ENCODE results near the gene CERS2. TPM values are rescaled to one million over a fixed set of nuclear protein-coding genes. Genes with fewer than 3 reads are reported as not detected.

The CERS2 gene
- total RNA-seq, 2 donors from 2014 or later, result 170 to 211 TPM

DNA sequence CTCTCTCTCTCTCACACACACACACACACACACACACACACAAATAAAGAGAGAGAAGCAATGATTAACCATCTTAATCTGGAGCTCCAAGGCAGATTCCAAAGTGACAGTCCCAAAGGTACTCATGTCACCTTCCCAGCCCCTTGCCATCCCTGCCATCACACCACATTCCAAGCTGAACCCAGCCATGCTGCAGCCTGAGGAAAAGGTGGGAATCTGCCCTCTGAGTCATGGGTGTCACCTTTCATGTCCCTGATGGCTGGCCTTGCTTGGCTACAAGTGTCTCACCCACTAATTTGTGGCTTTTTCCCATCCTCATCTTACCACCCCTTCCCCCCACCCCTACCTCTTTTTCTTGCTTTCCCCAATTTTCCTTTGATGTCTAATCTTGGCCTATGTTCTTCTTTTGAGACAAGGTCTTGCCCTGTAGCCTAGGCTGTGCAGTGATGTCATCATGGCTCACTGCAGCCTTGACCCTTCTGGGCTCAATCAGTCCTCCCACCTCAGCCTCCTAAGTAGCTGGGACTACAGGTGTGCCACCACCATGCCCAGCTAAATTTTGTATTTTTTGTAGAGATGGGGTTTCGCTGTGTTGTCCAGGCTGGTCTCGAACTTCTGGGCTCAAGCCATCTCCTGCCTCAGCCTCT lies 10.7 kb upstream of the CERS2 start:
- DNase-seq (ENCODE audit: low spot score), result no peak

DNA sequence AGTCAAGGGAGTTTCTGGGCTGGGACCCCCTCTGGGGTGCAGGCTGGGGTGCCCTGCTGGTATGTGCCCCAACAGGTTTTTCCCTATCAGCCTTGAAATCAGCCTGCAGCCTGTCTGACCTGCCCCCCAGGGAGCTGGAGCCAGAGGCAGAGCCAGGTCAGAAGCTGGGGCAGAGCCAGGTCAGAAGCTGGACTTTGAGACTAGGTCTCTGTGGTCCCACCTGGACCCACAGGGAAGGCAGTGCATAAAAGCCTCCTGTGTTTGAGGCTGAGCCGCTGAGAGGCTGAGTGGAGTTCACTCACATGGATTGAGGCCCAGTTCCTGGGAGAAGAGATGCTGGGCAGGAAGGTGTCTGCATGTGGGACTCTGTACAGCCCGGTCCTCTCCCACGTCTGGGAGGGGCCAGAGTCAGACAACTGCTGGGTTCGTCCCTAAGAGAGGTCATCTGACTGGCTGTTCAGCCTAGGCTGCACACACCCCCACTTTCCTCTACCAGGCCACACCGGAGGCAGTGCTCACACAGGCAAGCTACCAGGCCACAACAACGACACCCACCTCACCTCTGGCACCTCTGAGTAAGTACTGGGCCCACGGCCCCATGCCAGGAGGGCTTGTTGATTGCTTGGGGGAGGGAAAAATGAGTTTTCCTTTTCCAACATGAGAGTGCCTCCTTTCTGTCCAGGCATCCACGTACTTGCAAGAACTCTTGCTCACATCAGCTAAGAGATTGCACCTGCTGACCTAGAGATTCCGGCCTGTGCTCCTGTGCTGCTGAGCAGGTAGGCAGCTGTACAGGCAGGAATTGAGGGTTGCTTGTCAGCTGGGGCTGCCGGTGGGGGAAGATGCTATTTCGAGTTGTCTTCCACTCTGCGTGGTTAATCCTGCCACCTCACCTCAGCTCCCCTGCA lies 7.4 kb upstream of the CERS2 start, which contains the start of gene ANXA9:
TSS of gene ANXA9 (plus strand) at position 488 of the 908 bp plus-strand sequence. CDS start 814 bp downstream, outside the sequence.
- Mint-ChIP-seq H3K27ac (no peak within 1 kb of the TSS), H3K27me3 (no peaks in the 10 kb centered on the region), H3K36me3 (no peaks in the 10 kb centered on the region), H3K4me3 (no peak within 1 kb of the TSS), H3K9me3 (no peaks in the 10 kb centered on the region), H3K4me1 (ENCODE audit: low read depth in 2 of 2) (peaks cover 7 to 19% of the 10 kb centered on the region in 2 donors)
- ATAC-seq, result no peak
- DNase-seq (ENCODE audit: low spot score), result no peak

More for the DNA sequence above, 10.7 kb upstream of the CERS2 start:
- no peak overlapping the region for H3K4me3 Mint-ChIP-seq
- H3K4me1 Mint-ChIP-seq (ENCODE audit: low read depth in 2 of 2), result no peaks in the 10 kb centered on the region
- ATAC-seq, result no peak
- no peaks in the 10 kb centered on the region for H3K36me3 Mint-ChIP-seq
- H3K27me3 Mint-ChIP-seq, result no peaks in the 10 kb centered on the region
- H3K27ac Mint-ChIP-seq, result no peak overlapping the region
- H3K9me3 Mint-ChIP-seq, result no peaks in the 10 kb centered on the region

DNA sequence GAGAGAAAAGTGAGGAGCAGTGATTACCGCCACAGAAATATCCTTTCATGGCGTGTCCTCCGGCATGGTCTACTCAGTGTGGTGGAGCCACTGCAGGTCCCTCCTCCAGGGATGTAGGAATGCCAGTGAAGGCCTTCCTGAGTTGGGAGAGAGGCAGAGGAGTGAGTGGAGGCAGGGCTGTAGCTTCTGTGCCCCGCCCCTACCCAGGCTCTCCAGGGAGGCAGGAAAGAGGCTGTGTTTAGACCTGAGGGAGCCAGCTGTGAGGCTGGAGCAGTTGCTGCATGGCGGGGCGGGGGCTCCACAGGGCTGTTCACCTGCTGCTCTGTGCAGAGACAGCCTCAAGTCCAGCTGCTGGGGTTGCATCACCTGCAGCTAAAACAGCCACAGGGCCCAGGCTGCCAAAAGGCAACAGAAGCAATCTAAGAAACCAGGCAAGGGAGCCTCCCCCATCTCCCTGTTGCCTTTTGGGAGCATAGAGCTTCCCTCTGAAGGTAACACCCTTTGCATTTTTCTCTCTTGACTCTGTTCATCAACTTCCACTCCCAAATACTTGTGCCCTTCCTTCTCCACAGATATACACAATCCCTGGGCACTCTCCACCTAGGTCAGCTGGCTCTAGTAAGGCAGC lies 6.7 kb upstream of the CERS2 start:
- H3K27me3 Mint-ChIP-seq, result no peaks in the 10 kb centered on the region
- no peaks in the 10 kb centered on the region for H3K9me3 Mint-ChIP-seq
- H3K27ac Mint-ChIP-seq, result no peak overlapping the region
- no peaks in the 10 kb centered on the region for H3K36me3 Mint-ChIP-seq
- DNase-seq (ENCODE audit: low spot score), result no peak
- no peak overlapping the region for H3K4me3 Mint-ChIP-seq
- H3K4me1 Mint-ChIP-seq (ENCODE audit: low read depth in 2 of 2), result peaks cover 14 to 26% of the 10 kb centered on the region in 2 donors
- no peak for ATAC-seq

DNA sequence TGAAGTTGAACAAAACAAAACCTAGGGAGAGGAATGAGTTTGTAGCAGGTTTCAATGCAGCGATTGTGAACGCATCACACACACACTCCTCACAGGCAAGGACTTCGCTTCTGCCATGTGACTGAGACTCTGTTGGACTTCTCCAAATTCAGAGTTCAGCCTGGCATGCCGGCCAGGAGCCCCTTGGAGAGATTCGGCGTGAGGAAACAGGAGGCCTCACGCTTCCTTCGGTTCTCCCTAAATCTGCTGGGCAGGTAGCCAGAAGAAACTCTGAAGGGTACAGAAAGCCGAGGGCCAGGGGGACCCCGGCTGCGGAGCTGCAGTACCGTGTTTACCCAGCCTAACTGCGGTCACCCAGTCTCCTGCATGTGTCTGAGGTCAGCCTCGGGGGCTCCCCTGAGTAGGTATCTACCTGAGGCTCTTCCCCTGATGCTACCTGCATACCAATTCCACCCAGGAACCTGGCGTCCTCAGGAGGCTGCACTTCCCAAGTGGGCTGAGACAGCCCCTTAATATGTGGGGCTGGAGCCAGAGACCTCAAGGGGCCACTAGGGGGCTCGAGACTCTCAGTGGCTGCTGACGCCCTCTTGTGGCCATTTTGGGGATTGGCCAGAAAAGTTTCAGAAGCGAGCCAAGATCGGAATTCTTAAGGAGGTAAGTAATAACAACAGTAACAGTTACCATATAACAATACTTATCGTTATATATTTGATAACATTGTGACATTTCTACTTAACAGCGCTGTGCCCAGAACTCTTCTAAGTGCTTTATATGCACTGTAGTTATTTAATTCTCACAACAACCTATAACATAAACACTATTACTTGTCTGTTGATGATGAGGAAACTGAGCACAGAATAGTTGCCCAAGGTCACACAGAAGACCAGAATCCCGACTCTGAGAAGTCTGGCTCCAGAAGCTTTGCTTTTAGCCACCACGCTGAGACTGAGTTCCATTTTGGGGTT lies 4.7 kb upstream of the CERS2 start:
- ATAC-seq, result peak; percentile 65 to 78
- peak; percentile 89 for DNase-seq (ENCODE audit: low spot score)
- Mint-ChIP-seq H3K9me3 (no peaks in the 10 kb centered on the region), H3K4me1 (ENCODE audit: low read depth in 2 of 2) (peaks cover 18 to 29% of the 10 kb centered on the region in 2 donors), H3K27ac (peak overlapping the region in 1 of 2 donors; percentile 41), H3K27me3 (no peaks in the 10 kb centered on the region), H3K4me3 (peak overlapping the region; percentile 30), H3K36me3 (no peaks in the 10 kb centered on the region)

DNA sequence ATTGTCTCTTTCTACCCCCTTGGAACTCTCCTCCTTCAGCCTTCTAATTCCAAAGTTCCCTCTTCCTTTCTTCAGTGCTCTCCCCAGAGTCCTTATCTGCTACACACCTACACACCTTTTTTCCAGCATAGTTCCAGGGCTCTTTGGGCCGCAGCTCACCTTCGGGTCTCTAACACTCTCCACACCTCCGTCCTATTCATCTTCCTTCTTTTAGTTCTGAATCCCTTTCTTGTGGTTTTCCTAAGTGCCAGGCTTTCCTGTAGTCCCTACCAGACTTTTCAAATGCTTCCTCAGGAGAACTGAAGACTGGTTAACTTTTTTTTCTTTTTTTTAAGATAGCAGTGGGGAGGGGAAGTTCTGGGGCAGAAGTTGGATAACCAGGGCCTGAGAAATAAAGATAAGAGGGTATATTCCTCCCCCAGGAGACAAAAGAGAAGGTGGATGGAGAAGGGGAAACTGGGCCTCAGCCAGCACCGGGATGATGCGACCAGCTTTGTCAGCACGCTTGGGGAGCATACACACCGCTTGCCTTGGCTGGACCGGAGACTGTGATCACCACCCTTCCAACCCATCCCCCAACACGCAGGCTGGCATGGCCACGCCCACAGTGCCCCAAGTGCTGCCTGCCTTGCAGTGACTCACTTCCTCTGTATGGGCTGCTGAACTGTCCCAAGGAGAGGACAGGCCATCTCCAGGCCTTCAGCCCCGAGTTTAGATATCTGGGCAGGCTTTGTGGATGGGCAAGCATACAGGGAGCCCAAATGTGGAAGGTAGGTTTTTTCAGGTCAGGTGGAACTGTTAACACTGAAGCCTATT lies 2.5 kb upstream of the CERS2 start:
- Mint-ChIP-seq H3K27ac (peak overlapping the region; percentile 79 to 90), H3K4me1 (ENCODE audit: low read depth in 2 of 2) (peaks cover 31 to 42% of the 10 kb centered on the region in 2 donors), H3K9me3 (no peaks in the 10 kb centered on the region), H3K4me3 (peak overlapping the region; percentile 84), H3K27me3 (no peaks in the 10 kb centered on the region), H3K36me3 (no peaks in the 10 kb centered on the region)
- ATAC-seq (peak; percentile 77 to 79), DNase-seq (ENCODE audit: low spot score) (peak; percentile 83)

DNA sequence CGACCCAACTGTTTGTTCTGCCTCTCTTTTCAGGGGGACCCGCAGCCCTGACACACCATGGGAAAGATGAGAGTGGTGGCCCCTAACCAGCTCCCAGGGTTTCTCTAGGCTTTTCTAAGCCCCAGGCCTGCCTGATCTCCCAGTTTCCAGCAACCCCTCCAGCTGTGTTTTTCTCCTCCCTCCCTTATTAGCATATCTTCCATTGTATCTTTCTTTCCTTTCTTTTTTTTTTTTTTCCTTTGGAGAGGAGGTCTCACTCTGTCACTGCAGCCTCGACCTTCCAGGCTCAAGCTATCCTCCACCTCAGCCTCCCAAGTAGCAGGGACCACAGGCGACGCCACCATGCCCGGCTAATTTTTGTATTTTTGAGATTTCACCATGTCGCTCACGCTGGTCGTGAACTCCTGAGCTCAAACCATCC lies 1.8 kb upstream of the CERS2 start:
- H3K9me3 Mint-ChIP-seq, result no peaks in the 10 kb centered on the region
- no peaks in the 10 kb centered on the region for H3K36me3 Mint-ChIP-seq
- ATAC-seq (no peak), DNase-seq (ENCODE audit: low spot score) (no peak)
- H3K27ac Mint-ChIP-seq, result peak overlapping the region; percentile 79 to 90
- peaks cover 38 to 47% of the 10 kb centered on the region in 2 donors for H3K4me1 Mint-ChIP-seq (ENCODE audit: low read depth in 2 of 2)
- no peaks in the 10 kb centered on the region for H3K27me3 Mint-ChIP-seq
- H3K4me3 Mint-ChIP-seq, result peak overlapping the region; percentile 84

DNA sequence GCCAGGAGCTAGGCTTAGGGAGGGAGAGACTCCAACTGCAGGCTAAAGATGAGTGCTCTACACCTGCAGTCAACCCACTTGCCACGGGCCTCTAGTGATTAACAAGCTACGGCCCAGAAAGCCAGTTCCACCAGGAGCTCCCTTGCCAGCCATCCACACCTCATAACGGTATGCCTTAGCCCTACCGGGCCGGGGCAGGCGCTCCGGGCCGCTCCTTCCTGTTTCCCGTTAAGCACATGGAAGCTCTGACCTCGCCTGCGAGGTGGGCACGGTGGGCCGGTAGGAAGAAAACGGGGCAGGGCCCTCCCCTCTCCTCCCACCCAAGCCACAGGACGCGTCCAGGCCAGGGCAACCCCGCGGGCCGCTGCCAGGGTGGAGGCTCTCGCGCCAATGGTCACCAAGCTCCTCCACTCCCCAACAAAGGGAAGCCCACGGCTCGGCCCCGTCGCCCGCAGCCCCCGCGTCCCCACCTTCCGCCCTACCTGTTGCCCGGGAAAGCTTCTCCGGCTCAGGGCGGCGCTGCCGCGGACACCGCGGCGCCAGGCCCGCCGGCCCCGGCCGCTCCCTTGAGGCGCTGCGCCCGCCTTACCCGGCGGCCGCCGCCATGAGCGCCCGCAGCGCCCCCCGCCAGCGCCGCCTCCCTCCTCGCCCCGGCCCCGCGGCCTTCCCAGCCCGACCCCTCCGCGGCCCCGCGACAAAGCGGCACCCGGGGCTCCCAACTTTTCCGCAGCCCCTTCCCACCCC lies 627 bp downstream of the CERS2 start:
- DNase-seq (ENCODE audit: low spot score) (peak; percentile 64), ATAC-seq (peak; percentile 57 to 68)
- Mint-ChIP-seq H3K27me3 (no peaks in the 10 kb centered on the region), H3K9me3 (no peaks in the 10 kb centered on the region), H3K4me3 (peak overlapping the region; percentile 88), H3K36me3 (no peaks in the 10 kb centered on the region), H3K4me1 (ENCODE audit: low read depth in 2 of 2) (peaks cover 52 to 56% of the 10 kb centered on the region in 2 donors), H3K27ac (peak overlapping the region; percentile 74 to 93)

DNA sequence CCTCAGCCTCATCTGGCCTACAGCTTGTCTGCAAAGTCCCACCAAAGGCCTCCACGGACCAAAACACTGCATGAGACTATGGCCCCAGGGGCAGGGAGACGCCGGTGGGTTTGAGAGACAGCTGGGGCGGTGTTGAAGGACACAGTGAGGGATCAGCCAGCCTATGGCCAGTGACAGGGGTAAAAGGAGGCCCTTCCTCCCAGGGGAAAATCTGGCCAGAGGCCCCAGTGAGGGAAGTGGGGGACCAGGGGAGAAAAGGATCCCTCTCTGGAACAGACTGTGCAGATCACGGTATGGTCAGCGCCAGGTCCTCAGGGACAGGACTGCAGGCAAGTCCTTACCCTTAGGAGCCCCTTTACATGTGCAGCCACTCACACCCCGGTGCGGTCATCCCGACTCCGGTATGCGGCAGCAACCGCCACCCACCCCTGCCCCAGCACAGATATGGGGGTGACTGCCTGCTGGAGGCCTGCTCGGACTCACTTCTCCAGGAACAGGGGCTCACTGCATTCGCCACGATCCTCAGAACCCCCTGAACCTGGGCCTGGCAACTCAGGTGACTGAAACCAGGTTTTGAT lies 1.3 kb downstream of the CERS2 start:
- Mint-ChIP-seq H3K27me3 (no peaks in the 10 kb centered on the region), H3K27ac (peak overlapping the region; percentile 74 to 93), H3K36me3 (no peaks in the 10 kb centered on the region), H3K9me3 (no peaks in the 10 kb centered on the region), H3K4me1 (ENCODE audit: low read depth in 2 of 2) (peaks cover 49 to 57% of the 10 kb centered on the region in 2 donors), H3K4me3 (peak overlapping the region; percentile 88)
- DNase-seq (ENCODE audit: low spot score), result no peak
- ATAC-seq, result no peak

DNA sequence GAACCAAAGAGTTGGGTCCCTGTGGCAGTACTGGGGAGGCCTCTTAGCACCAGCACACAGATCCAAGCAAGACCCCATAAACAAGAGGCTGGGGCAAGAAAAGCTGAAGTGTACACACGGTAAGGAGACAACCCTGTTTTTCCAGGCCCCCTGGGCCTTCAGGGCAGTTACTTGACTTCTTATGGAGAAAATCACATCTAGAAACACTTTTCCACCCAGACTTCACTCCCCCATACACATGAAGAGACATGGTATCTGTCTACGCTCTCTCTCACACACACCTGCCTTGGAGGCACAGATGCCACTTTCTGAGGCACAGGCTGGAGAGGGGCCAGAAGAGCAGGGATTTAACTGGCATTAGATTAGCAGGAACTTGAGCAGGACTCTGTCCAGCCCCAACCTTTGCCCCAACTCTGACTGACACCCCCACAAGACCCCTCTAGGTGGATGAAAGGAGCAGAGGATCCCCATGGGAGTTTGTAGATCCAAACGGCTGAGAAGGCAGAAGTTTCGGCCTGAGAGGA lies 2.2 kb downstream of the CERS2 start:
- Mint-ChIP-seq H3K36me3 (peaks cover 8% of the 10 kb centered on the region), H3K9me3 (no peaks in the 10 kb centered on the region), H3K27ac (peak overlapping the region; percentile 74 to 93), H3K27me3 (no peaks in the 10 kb centered on the region), H3K4me3 (peak overlapping the region; percentile 88), H3K4me1 (ENCODE audit: low read depth in 2 of 2) (peaks cover 50 to 57% of the 10 kb centered on the region in 2 donors)
- DNase-seq (ENCODE audit: low spot score) (no peak), ATAC-seq (no peak)

DNA sequence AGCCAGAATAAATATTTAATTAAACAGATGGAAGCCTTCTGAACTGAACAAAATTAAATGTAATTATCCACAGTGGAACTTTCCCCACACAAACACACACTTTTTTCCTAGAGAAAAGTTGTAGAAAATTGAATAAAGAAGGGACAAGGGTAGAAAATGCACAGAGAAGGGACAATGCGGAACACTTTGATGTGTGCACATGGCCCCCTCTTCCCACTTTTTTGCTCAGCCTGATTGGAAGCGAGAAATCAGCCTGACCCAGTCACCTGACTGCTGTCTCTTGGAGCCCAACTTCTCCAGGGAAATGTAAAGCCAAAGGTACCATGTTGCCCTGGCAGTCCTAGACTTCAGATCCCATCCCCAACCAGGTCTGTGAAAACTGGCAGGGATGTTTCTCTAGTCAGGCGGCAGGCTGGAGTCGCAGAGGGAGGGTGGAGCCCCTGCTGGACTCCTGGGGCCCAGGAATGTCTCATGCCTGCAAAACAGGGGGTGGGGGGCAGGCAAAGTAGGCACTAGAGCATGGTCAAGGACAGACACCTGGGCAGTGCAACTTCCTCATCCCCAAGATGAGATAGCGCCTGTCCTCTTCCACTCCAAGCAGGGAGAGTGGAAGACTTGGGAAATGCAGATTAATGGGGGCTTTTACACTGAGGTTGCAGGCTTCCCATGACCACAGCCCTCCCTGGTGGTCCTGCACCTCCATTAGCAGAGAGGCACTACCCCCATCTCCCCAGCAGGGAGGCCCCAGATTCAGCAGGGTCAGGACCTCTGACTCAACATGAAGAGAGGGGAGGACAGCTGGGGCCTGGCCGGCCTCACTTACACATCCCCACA lies 2.8 kb downstream of the CERS2 start:
- peak overlapping the region; percentile 74 to 93 for H3K27ac Mint-ChIP-seq
- H3K36me3 Mint-ChIP-seq, result peaks cover 8% of the 10 kb centered on the region
- H3K4me3 Mint-ChIP-seq, result peak overlapping the region; percentile 88
- H3K4me1 Mint-ChIP-seq (ENCODE audit: low read depth in 2 of 2), result peaks cover 44 to 50% of the 10 kb centered on the region in 2 donors
- no peak for ATAC-seq
- H3K9me3 Mint-ChIP-seq, result no peaks in the 10 kb centered on the region
- H3K27me3 Mint-ChIP-seq, result no peaks in the 10 kb centered on the region
- DNase-seq (ENCODE audit: low spot score), result no peak

All from natural killer cell treated with Interleukin-12 subunit alpha and Interleukin-12 subunit beta and Interleukin-15 and Interleukin-18, amount 100 ng/mL, for 72 hours (primary cell).